Natural killer cell (primary cell): ENCODE results near the gene TSPAN11. TPM values are rescaled to one million over a fixed set of nuclear protein-coding genes. Genes with fewer than 3 reads are reported as not detected.
A peak's percentile ranks its signal among the peaks of the same experiment; 100 is the strongest.

Source experiments
- ATAC-seq, 3 donors: fragments of 150-1000 bp in 2 of 3; fragments of 200-7000 bp in 1 of 3; cut with Tn5 transposase; 1 replicate in 1 of 3; 2 replicates in 2 of 3; pipeline ENCODE4 v1.10.0; 2021; ENCODE audit warnings: mild to moderate bottlenecking in 2 of 3, moderate library complexity in 2 of 3
- DNase-seq, 2 donors: peaks; one replicate each; pipeline versions ENCODE4 v3.0.0 to v3.0.0-alpha.2; 2013 to 2021; ENCODE audit warnings: mixed read lengths in 1 of 2
- H3K27ac ChIP-seq: one replicate; pipeline ENCODE4 v1.5.1; 2013; ENCODE audit warnings: mild to moderate bottlenecking, low read length
- H3K27me3 ChIP-seq: one replicate; pipeline ENCODE4 v1.6.1; 2013; ENCODE audit warnings: low read length; ENCODE audit not compliant: control insufficient read depth, insufficient read depth
- H3K36me3 ChIP-seq: one replicate; pipeline ENCODE4 v1.6.1; 2013; ENCODE audit warnings: low read length; ENCODE audit not compliant: control insufficient read depth, insufficient read depth
- H3K4me1 ChIP-seq: one replicate; pipeline ENCODE4 v1.6.1; 2013; ENCODE audit warnings: low read length; ENCODE audit not compliant: control insufficient read depth, insufficient read depth
- H3K4me3 ChIP-seq: one replicate; pipeline ENCODE4 v1.5.1; 2013; ENCODE audit warnings: low read length
- H3K9me3 ChIP-seq: one replicate; pipeline ENCODE4 v1.6.1; 2013; ENCODE audit warnings: low read length; ENCODE audit not compliant: control insufficient read depth, insufficient read depth
- H3K27ac Mint-ChIP-seq, 2 donors: one replicate each; pipeline ENCODE4 v1.8.0; 2022; ENCODE audit warnings: mild to moderate bottlenecking in 2 of 2, mixed read lengths in 2 of 2, moderate library complexity in 1 of 2
- H3K27me3 Mint-ChIP-seq, 2 donors: one replicate each; pipeline ENCODE4 v1.8.0; 2022; ENCODE audit warnings: low read depth in 2 of 2, mixed read lengths in 2 of 2
- H3K36me3 Mint-ChIP-seq: one replicate; pipeline ENCODE4 v1.8.0; 2022; ENCODE audit warnings: mixed read lengths
- H3K4me1 Mint-ChIP-seq, 2 donors: one replicate each; pipeline ENCODE4 v1.8.0; 2022; ENCODE audit warnings: mixed read lengths in 2 of 2
- H3K4me3 Mint-ChIP-seq: one replicate; pipeline ENCODE4 v1.8.0; 2022; ENCODE audit warnings: mild to moderate bottlenecking, moderate library complexity, mixed read lengths
- H3K9me3 Mint-ChIP-seq, 2 donors: one replicate each; pipeline ENCODE4 v1.8.0; 2022; ENCODE audit warnings: mixed read lengths in 2 of 2
- CTCF ChIP-seq: fragments of 200-600 bp; IDR thresholded peaks from one replicate; pipeline ENCODE4 v1.8.0; 2022; ENCODE audit warnings: antibody characterized with exemption
- WGBS: methylation state at CpG from one replicate; pipeline ENCODE4 v1.1.7; 2013; ENCODE audit warnings: missing lambda C conversion rate; ENCODE audit not compliant: insufficient coverage; 5-methylcytosine and 5-hydroxymethylcytosine counted together
- intact Hi-C: fragments of 100-400 bp; cut with micrococcal nuclease; formaldehyde crosslinking; loops from one replicate; pipeline ENCODE4 v1.14.2; 2022
- total RNA-seq, 4 donors: library from RNA; stranded (reverse); fragments of 120-200 nt in 1 of 4; gene quantifications; one replicate each; pipeline versions ENCODE4 v1.2.3 to v1.2.4, GENCODE V29; 2013 to 2022

The TSPAN11 gene
- total RNA-seq, 3 donors from 2014 or later (not counting 1 experiment from before 2014, with no cell fraction given), result not detected

- H3K27ac Mint-ChIP-seq, result no peak overlapping the region
- H3K36me3 ChIP-seq, result no peaks in the 10 kb centered on the region
- 92% methylated on average over 9 of the region's 9 CpGs for WGBS
- H3K4me1 Mint-ChIP-seq, result no peaks in the 10 kb centered on the region
- H3K36me3 Mint-ChIP-seq, result no peaks in the 10 kb centered on the region
- no peak for ATAC-seq
- no peak for DNase-seq
- H3K27ac ChIP-seq, result no peak overlapping the region
- H3K27me3 ChIP-seq, result no peaks in the 10 kb centered on the region
- no peaks in the 10 kb centered on the region for H3K9me3 ChIP-seq
- no peaks in the 10 kb centered on the region for H3K9me3 Mint-ChIP-seq
- intact Hi-C loops, result no loop called here
- no peak overlapping the region for H3K4me3 ChIP-seq
- no peaks in the 10 kb centered on the region for H3K4me1 ChIP-seq
- H3K27me3 Mint-ChIP-seq, result no peaks in the 10 kb centered on the region
- no peak overlapping the region for H3K4me3 Mint-ChIP-seq
- no peak for TF ChIP-seq CTCF
Observed at GRCh38 chr12:30988086-30988485, 61.5 kb downstream of the TSPAN11 start.

GRCh38 chr12:30988646-30989286 is 62.2 kb downstream of the TSPAN11 start:
- Mint-ChIP-seq H3K27me3 (no peaks in the 10 kb centered on the region), H3K4me3 (no peak overlapping the region), H3K27ac (no peak overlapping the region), H3K9me3 (no peaks in the 10 kb centered on the region), H3K4me1 (no peaks in the 10 kb centered on the region), H3K36me3 (no peaks in the 10 kb centered on the region)
- Histone ChIP-seq H3K4me3 (no peak overlapping the region), H3K4me1 (no peaks in the 10 kb centered on the region), H3K9me3 (no peaks in the 10 kb centered on the region), H3K36me3 (no peaks in the 10 kb centered on the region), H3K27me3 (no peaks in the 10 kb centered on the region), H3K27ac (no peak overlapping the region)
- TF ChIP-seq CTCF, result no peak
- no peak for ATAC-seq
- intact Hi-C loops, result no loop called here
- no peak for DNase-seq
- WGBS, result 67% methylated on average over 9 of the region's 9 CpGs

GRCh38 chr12:30989754-30990153 is 63.2 kb downstream of the TSPAN11 start:
- no peaks in the 10 kb centered on the region for H3K4me1 ChIP-seq
- Mint-ChIP-seq H3K27me3 (no peaks in the 10 kb centered on the region), H3K36me3 (no peaks in the 10 kb centered on the region), H3K27ac (no peak overlapping the region), H3K9me3 (no peaks in the 10 kb centered on the region), H3K4me1 (no peaks in the 10 kb centered on the region), H3K4me3 (no peak overlapping the region)
- peak in 1 of 2 donors; percentile 7 for DNase-seq
- intact Hi-C loops, result no loop called here
- ATAC-seq, result peak in 1 of 3 donors; percentile 50
- H3K27me3 ChIP-seq, result no peaks in the 10 kb centered on the region
- no peaks in the 10 kb centered on the region for H3K9me3 ChIP-seq
- WGBS, result 43% methylated on average over 6 of the region's 6 CpGs
- H3K4me3 ChIP-seq, result no peak overlapping the region
- H3K27ac ChIP-seq, result no peak overlapping the region
- H3K36me3 ChIP-seq, result no peaks in the 10 kb centered on the region
- no peak for TF ChIP-seq CTCF

GRCh38 chr12:30990316-30990715 is 63.8 kb downstream of the TSPAN11 start:
- no peak for TF ChIP-seq CTCF
- no peak for DNase-seq
- H3K4me3 ChIP-seq, result no peak overlapping the region
- H3K36me3 Mint-ChIP-seq, result no peaks in the 10 kb centered on the region
- no peaks in the 10 kb centered on the region for H3K27me3 Mint-ChIP-seq
- H3K27me3 ChIP-seq, result no peaks in the 10 kb centered on the region
- H3K9me3 Mint-ChIP-seq, result no peaks in the 10 kb centered on the region
- no peak for ATAC-seq
- no peak overlapping the region for H3K27ac Mint-ChIP-seq
- H3K4me1 Mint-ChIP-seq, result no peaks in the 10 kb centered on the region
- H3K36me3 ChIP-seq, result no peaks in the 10 kb centered on the region
- WGBS, result 94% methylated on average over 9 of the region's 10 CpGs
- intact Hi-C loops, result no loop called here
- H3K4me1 ChIP-seq, result no peaks in the 10 kb centered on the region
- H3K9me3 ChIP-seq, result no peaks in the 10 kb centered on the region
- H3K4me3 Mint-ChIP-seq, result no peak overlapping the region
- no peak overlapping the region for H3K27ac ChIP-seq
